Kidney tubule cell (primary cell): ENCODE data around the gene ZSCAN10.
A peak's percentile ranks its signal among the peaks of the same experiment; 100 is the strongest.

Experiments used
- DNase-seq: peaks from one replicate; pipeline ENCODE4 v3.0.0-alpha.2; 2018; ENCODE audit warnings: low spot score

The ZSCAN10 gene

GRCh38 chr16:3134338-3135125 lies 35.4 kb upstream of the ZSCAN10 start, which contains the start of gene ZNF213:
ZNF213 (plus strand) TSS chr16:3135029; CDS start chr16:3137281, 2,252 bp downstream.
- peak; percentile 98 for DNase-seq

- DNase-seq: no peak
These were observed 34.8 kb upstream of the ZSCAN10 start for GRCh38 chr16:3133844-3134243.

- peak; percentile 52 for DNase-seq
These were observed 32.8 kb upstream of the ZSCAN10 start for GRCh38 chr16:3131755-3132377.

GRCh38 chr16:3129137-3130131 lies 30.3 kb upstream of the ZSCAN10 start:
- DNase-seq: peak; percentile 87

- no peak for DNase-seq
These were observed 28.7 kb upstream of the ZSCAN10 start for GRCh38 chr16:3127745-3128144.

- peak; percentile 94 for DNase-seq
These were observed 25.1 kb upstream of the ZSCAN10 start for GRCh38 chr16:3123986-3124886.

- DNase-seq: no peak
These were observed 24.0 kb upstream of the ZSCAN10 start for GRCh38 chr16:3122926-3123570.

- DNase-seq: no peak
These were observed 22.9 kb upstream of the ZSCAN10 start for GRCh38 chr16:3121851-3122467.

GRCh38 chr16:3120435-3120834 lies 21.3 kb upstream of the ZSCAN10 start:
- DNase-seq: no peak

- DNase-seq: no peak
These were observed 20.8 kb upstream of the ZSCAN10 start for GRCh38 chr16:3119701-3120408.

GRCh38 chr16:3119286-3119685 lies 20.2 kb upstream of the ZSCAN10 start:
- DNase-seq: no peak

- no peak for DNase-seq
These were observed 19.8 kb upstream of the ZSCAN10 start for GRCh38 chr16:3118846-3119245.

- DNase-seq: no peak
These were observed 19.2 kb upstream of the ZSCAN10 start for GRCh38 chr16:3118204-3118790.

- no peak for DNase-seq
These were observed 16.5 kb upstream of the ZSCAN10 start for GRCh38 chr16:3115561-3115960.

- DNase-seq: no peak
These were observed 15.9 kb upstream of the ZSCAN10 start for GRCh38 chr16:3115003-3115402.

GRCh38 chr16:3113765-3114479 lies 14.8 kb upstream of the ZSCAN10 start:
- peak; percentile 85 for DNase-seq

- DNase-seq: no peak
These were observed 13.9 kb upstream of the ZSCAN10 start for GRCh38 chr16:3112881-3113574.
